KBM-7 (cell line): ENCODE measurements around the gene KPTN.

Experiments used
- DNase-seq: peaks from one replicate; pipeline ENCODE4 v3.0.0-alpha.2; 2015
- in situ Hi-C: fragments of 300-500 bp; cut with MboI; formaldehyde crosslinking; loops from 2 replicates; pipeline ENCODE4 v1.14.3; 2020; ENCODE audit warnings: low sequenced_read_pairs, low pct_unique_long_range_greater_than_20kb, mixed read lengths

KPTN gene

GRCh38 chr19:47509973-47510372 is 26.0 kb upstream of the KPTN start:
- in situ Hi-C loops, result no loop called here
- DNase-seq, result no peak

DNA sequence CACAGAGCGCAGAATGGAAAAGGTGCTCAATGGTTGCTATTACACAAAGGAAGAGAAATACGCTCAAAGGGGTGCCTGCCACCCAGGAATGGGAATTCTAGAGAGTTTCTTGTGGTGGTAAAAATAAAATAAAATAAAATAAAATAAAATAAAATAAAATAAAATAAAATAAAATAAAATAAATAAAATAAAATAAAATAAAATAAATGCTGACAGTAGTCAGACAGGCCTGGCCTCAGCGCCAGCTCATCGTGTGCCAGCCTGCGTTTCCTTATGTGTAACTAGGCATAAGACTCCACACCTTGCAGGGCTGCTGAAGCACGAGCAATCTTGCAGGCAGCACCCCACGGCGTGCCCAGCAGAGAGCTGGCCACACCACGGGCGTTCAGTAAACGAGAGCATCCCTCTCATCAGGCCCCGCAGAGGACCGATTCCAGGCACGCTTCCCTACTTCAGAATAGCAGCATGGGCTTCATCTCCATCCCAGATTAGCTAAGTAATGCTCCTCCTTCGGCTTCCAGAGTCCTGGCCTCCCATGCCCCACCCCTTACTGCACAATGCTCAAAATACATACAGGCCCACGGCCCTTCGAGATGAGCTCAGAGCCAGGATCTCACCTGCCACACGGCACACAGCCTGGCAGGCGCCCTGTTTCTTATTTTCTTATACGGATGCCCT is 25.3 kb upstream of the KPTN start:
- in situ Hi-C loops, result no loop called here
- DNase-seq, result no peak

- no peak for DNase-seq
- in situ Hi-C loops, result no loop called here
Measured at GRCh38 chr19:47508721-47509120, 24.7 kb upstream of the KPTN start.

GRCh38 chr19:47507924-47508553 is 24.0 kb upstream of the KPTN start:
- in situ Hi-C loops, result no loop called here
- no peak for DNase-seq

DNA sequence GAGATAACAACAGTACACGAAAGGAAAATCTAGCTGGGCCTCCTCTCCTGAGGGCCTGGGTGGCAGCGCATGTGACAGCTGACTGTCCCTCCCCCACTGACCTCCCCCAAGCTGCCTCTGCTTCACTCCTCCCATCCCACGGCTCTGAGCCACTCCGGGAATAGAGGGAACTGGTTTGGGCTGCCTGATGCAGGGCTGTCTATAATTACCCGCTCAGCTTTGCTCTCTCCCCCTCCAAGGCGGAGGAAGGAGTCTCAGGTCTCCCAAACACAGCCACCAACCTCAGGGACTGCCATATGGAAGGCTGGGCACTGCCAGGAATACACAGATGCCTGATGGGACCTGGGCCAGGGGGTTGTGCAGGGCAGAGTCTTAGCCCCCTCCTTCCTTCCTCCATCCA is 23.0 kb upstream of the KPTN start:
- in situ Hi-C loops, result no loop called here
- DNase-seq, result no peak

DNA sequence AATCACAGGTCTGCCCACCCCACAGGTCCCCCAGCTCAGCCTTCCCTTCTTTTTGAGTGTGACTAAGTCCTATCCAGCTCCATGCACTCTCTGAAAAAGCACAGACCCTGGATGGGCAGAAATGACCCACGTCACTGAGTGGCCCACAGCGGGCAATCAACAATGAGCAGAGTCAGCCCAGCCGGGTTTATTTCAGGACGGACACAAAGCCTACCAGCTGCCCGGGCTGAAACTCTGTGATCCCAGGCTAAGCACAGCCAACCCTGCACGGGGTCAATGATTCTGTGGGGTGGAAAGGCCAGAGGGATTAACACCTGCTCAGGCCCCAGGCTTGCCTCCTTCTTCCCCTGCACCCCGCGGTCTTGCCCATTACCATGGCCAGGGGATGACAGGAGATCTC is 22.4 kb upstream of the KPTN start:
- no peak for DNase-seq
- in situ Hi-C loops, result no loop called here

- no peak for DNase-seq
- in situ Hi-C loops, result no loop called here
Measured at GRCh38 chr19:47505506-47505905, 21.5 kb upstream of the KPTN start.

DNA sequence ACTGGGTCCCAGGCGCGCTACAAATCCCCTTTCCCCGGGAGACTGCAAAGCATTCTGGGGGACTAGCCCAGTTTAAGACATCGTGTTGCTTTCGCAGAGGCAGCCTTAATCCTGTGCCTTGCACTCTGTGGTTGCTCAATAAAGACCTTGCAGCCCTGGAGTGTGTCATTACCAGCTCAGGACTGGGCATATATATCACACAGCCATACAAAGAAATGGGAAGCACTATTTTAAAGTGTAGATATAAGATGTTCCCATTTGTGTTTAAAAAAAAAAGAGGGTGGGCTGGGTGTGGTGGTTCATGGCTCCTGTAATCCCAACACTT is 19.8 kb upstream of the KPTN start:
- in situ Hi-C loops, result no loop called here
- no peak for DNase-seq

- DNase-seq, result no peak
- in situ Hi-C loops, result no loop called here
Measured at GRCh38 chr19:47503130-47503825, 19.3 kb upstream of the KPTN start.

DNA sequence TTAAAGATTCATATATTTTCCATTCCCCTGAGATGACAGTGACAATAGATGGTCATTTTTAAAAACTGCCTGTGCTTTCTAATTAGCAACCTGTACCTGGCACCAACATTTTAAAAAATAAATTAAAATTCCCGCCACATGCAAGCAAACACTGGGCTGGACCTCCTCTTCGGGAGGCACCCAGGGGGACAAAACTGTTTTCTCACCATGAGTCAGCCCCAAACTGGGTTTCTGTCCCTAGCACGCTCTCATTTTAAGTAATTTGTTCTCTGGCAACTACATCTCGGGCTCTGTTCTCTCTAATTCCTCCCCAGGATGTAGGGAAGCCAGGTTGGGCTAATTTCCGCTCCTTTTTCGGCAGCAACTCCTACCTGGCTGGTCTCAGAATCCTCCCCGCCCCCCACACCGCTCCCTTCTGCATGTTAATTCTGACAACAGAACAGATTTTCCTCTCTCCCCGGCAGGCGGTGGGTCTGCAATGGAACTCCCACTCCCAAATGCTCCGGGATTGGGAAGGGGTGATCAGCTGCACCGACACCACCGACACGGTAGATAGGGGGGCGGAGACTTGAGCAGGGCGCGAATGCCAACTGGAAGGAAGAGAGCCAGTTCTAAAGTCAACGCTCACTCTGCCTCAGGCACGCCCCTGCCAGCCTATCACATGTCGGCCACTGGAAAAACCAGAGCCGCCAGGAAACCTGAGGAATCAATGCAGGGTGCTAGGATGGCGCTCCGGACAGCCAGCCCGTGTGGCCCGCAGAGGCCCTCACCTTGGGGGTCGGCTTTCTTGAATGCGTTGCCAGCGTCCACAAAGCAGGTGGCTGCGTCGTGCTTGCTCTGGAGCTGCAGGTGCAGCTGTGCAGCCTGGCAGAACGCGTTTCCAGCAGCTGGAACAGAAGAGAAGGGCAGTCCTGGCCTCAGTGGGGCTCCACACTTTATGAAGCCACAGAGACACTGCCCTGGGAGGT is 16.1 kb upstream of the KPTN start:
- DNase-seq, result no peak
- in situ Hi-C loops, result no loop called here

GRCh38 chr19:47499371-47499770 is 15.4 kb upstream of the KPTN start:
- in situ Hi-C loops, result no loop called here
- DNase-seq, result no peak

GRCh38 chr19:47498561-47498960 is 14.5 kb upstream of the KPTN start:
- DNase-seq, result no peak
- in situ Hi-C loops, result no loop called here

DNA sequence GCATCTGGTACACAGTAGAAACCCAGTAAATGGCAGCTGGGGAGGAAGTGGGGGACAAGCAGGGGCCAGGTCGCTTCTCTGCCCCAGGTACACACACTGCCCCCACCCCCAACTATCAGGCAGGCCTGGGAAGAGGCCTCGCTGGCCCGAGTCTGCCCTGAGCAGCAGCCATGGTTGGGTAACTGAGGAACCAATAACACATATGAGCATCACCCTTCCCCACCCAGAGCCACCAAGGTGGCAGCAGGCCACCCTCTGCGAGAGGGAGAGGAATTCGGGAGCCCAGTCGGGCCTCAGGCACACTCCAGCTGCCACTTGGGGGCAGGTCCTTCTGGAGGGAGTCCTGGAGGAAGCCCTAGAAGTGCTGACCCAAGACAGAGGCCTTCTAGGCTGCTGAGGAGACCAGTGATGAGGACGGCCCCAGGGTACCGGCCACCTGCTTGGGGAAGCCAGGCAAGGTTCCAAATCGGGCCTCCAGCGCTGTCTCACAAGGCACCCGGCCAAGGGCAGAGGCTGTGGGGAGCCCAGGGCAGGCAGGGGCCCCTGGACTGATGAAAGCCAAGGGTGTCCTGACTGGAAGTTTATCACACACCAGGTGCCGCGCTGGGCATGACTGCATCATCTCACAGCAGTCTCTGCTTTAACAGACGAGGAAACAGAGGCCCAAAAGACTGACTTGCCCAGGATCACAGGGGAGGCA is 14.0 kb upstream of the KPTN start:
- in situ Hi-C loops, result no loop called here
- DNase-seq, result no peak

GRCh38 chr19:47497050-47497766 is 13.2 kb upstream of the KPTN start:
- DNase-seq, result no peak
- in situ Hi-C loops, result no loop called here

- no peak for DNase-seq
- in situ Hi-C loops, result no loop called here
Measured at GRCh38 chr19:47495478-47496372, 11.7 kb upstream of the KPTN start.

GRCh38 chr19:47494729-47495128 is 10.7 kb upstream of the KPTN start:
- no peak for DNase-seq

DNA sequence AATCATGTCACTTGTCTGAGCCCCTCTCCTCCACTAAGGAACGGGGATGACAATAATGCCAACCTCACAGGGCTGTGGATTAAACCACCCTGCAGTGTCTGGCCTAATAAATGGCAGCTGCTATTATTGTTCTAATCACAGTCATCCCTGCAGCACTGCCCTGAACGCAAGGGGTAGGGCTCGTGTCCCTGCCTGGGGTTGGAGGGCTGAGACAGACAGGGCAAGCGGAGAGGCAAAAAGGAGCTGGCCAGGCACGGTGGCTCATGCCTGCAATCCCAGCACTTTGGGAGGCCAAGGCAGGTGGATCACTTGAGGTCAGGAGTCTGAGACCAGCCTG is 10.2 kb upstream of the KPTN start:
- DNase-seq, result no peak
- in situ Hi-C loops, result no loop called here

More at GRCh38 chr19:47494729-47495128, 10.7 kb upstream of the KPTN start:
- in situ Hi-C loops, result no loop called here
